HG02678 (cell line): Measurements from ENCODE around the gene PNLIPRP1.

ENCODE experiments used
- ATAC-seq: cut with Tn5 transposase; IDR thresholded peaks from one replicate; pipeline ENCODE4 v1.9.1; 2021; ENCODE audit warnings: mild to moderate bottlenecking, moderate library complexity; ENCODE audit not compliant: unreplicated experiment

Gene PNLIPRP1

DNA sequence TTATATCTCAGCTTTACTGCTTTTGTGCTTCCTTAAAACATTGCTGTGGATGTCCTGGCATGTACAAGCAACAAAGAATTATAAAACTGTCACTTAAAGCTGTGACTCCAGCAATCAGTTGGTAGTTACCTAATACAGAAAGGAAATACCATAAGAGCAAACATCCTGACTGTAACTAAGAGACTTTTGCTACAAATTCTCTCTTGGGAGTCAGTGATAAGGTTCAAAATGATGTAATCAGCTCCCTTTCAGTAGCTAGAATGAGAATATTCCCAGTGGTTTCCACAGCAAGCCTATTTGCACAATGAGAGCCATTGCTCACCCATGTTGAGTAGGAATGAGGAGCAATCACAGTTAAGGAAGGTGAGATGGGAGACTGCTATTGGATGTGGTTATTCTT lies 7.6 kb downstream of the PNLIPRP1 start:
- no peak for ATAC-seq

DNA sequence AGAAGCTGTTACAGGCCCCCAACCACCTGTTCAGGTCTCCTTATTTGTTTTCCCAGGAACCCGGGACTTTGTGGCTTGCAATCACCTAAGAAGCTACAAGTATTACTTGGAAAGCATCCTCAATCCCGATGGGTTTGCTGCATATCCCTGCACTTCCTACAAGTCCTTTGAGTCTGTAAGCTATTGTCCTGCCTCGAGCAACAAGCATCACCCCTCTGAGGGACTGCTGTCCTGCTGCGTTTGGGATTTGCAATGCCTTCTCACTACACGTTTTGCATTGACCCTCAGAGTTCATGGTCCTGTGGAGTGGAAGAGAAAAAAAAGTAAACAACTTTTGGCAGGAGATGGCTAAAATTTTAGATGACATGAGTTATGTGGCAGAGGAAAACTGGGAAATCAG lies 9.2 kb downstream of the PNLIPRP1 start:
- ATAC-seq = no peak

DNA sequence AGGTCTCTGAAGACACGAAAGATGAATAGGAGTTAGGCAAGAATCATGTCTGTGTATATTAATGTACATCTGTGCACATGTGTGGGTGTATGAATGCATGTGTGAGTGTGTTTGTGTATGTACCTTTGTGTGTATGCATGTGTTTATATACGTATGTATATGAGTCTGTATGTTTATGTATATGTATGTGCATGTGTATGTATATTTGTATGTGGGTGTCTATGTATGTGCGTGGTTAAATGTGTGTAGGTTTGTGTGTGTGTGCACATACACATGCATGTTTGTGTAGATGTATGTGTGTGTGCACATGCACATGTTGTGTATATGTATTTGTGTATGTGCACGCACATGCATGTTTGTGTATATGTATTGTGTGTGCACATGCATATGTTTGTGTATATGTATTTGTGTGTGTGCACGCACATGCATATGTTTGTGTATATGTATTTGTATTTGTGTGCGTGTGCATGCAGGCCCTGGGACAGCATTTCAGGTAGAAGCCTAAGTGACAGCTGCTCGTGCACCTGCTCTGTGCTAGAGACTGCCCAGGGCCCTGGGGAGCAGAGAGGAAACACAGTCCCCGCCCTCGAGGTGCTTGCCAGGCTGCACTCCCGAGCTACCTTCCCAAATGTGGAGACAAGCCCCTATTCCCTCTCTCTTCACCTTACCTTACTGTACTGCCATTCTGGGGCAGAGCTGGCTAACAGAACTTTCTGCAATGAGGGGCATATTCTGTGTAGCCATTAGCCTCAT lies 12.1 kb downstream of the PNLIPRP1 start:
- no peak for ATAC-seq

DNA sequence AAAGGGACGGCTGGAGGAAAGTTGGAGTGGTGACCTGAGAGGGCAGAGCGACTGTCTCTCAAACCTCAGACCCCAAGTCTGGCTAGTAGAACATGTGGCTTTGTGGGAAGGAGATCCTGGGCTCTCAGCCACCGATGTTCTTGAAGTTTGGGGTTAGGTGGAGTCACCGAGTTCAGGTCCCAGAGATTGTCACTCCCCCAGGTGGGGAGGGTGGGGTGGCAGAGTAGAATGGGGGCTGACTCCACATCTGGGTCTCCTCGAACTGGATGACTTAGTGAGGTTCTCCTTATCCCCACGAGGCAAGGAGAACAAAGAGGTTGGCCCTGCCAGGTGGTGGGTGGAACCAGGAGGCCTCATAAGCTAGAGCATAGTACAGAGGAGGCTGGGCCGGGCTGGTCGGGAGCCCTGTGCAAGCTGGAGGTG lies 15.3 kb downstream of the PNLIPRP1 start:
- no peak for ATAC-seq

DNA sequence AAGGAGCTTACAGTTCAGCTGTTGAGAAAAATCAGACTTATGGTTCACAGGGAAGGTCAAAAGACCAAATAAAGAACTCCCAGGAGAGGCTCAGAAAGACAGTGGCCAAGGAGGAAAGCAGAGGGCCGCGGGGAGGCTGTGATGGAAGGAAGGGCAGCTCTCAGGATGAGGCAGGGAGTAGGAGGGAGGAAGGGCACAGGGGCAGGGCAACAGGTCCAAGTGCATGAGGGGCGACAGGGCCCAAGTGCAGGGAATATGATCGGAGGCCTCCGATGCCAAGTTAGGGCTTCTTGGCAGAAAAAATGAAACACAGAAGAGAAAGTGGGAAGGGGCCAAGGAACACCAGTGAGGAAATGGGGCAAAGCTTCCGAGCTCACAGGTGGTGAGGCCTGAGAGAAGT lies 16.6 kb downstream of the PNLIPRP1 start:
- no peak for ATAC-seq

DNA sequence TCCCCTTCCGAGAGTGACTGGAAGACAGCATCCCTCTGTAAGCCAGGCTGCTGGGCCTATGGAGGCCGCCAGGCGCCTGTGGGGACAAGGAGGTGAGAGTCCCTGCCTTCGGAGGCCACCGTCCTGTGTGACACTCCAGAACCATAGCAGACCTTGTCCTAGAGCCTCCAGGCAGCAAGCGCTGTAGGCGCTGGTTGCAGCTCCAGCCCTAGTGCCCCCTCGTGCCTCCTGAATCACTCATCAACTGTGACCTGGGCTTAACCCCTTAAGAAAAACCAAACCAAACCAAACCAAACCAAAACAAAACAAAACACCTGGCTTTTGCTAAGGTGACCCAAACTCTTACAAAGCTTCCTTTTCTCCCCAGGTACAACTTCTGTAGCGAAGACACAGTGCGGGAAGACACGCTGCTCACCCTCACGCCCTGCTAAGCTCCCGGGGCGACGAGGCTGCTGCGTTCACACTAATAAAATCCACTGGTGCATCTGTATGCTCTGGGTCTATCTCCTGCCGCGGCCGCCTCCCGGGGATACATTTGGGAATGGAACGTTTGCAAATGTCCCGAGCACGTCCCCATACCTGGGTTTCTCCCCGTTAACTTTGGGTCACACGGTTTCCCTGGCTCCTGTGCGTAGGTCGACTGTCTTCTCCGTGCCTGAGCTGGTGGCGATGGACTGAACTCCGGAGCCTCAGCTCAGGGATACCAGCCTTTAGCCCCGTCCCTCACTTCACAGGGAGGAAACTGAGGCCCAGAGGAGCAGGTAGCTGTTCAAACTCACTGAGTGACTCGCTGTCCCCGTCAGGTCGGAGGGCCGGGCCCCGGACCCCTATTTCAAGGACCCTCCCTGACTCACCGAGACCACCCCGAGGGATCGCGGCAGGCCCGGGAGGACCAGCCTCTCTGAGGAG lies 18.2 kb downstream of the PNLIPRP1 start:
- ATAC-seq = no peak

DNA sequence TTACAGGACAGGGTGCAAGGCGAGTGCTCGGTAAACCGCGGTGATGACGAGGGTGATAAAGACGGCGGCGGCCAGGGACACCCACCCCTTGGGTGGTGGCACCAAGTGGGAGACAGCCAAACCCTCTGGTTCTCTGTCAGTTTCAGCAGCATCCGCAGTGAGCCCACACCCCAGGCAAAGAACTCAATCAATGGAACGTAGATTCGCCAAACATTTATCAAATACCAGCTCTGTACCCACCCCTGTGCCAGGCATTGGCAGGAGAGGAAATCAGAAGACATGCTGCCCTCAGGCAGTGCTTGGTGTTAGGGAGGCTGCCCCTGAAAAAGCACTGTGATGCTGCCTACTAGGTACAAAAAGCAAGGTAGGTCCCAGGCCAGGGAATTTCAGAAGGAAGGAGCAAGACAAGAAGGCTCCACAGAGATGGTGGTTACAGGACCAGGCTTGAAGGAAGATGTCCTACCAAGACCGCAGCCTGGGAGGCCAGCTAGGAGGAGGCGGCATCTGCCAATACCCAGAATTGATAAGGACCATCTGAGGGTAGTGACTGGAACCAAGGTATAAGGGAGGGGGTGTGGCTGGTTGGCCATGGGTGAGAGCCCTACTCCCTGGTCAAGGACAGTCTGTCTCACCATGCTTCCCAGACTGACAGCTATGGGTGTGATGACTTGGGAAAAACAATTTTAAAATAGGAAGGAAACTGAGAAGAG lies 19.8 kb downstream of the PNLIPRP1 start:
- ATAC-seq = no peak

DNA sequence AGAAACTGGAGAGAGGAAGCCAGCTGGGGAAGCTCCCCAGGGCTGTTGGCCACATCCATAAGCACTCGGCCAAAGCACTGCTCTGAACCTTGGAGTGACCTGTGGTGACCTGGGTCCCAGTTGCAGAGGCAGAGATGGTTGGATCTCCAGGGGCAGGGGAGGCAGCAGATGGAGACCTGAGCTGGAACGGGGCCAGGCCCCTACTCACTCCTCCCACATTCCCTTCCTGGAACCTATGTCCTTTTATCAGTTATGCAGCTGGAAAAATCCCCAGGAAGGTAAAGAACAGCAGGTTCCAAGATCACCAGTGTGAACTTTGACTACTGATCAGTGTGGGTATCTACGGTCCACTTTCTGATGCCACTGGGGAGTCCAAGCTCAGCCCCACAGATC lies 20.4 kb downstream of the PNLIPRP1 start:
- ATAC-seq = no peak

DNA sequence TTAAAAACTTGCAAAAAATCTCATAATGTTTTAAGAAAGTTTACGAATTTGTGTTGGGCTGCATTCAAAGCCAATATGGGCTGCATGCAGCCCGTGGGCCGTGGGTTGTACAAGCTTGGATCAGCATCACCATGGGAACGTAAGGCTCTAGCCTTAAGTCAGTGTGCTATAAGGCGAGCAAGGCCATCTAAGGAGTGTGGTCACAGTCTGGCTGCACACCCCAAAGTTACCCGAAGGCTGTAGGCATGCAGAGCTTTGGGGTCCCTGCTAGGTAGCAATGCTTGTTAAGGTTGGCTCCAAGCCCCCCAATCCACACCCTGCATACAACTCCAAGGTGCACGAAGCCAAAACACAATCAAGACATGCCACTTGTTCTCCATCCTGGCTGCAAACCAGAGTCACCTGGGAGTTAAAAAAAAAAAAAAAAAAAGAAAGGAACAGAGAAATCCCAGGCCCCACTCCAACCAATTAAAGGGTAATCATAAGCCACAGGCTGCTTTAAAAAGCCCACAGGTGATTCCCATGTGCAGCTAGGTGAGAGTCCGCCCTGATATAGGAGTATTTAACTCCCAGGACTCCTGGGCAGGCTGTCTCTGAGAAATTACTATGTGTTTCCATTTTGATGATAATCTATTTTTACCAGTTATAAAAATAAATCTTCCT lies 21.5 kb downstream of the PNLIPRP1 start:
- no peak for ATAC-seq

DNA sequence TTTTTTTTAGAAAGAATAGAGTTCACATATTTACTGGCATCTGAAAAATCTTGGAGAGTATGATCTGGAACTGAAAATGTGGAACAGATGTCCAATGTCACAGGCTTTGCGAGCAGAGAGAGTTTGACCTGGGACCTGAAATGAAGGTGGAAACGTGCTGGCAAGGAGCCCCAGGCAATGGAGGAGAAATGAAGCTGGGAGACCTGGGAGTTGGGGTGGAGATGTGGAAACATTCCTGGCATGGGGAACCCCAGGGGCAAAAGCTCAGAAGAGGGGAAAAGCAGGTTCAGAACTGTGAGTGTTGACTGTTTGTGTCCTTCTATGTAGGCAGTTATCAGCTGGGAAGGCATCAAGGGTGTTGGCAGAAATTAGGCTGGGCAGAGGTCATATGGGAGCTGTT lies 22.7 kb downstream of the PNLIPRP1 start:
- no peak for ATAC-seq

DNA sequence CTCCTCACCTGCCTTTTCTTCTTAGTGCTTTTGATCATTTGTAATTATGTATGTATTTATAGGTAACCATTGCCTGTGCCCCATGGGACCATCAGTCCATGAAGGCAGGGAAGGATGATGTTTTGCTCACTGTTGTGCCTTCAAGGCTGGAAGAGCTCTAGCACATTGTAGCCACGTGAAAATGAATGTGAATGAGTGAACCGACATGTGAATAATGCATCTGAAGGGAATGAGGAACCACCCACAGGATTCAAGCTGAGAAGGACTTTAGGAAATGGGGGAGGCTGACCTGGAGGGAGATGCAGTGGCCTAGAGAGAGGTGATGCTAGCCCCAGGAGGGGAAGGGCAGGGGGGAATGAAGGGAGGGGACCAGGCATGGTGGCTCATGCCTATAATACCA lies 24.0 kb downstream of the PNLIPRP1 start:
- no peak for ATAC-seq

DNA sequence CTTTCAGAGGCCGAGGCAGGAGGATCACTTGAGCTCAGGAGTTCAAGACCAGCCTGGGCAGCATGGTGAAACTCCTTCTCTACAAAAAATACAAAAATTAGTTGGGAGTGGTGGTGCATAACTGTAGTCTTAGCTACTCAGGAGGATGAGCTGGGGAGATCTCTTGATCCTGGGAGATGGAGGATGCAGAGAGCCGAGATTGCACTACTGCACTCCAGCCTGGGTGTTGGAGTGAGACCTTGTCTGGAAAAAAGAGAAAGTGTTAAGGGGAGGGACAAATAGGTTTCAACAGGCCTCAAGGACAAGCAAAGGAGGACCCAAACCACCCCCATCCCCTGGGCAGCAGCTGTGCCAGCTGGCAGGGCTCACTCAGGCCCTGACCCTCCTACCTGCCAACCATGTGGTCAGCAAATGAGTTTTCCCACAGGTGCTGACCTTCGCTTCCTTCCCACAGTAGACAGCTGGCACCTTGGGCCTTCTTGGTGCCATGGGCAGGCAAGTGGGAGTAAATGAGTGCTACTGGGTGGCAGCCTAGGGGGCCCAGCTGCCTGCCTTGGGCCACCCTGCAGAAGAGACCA lies 24.5 kb downstream of the PNLIPRP1 start:
- no peak for ATAC-seq

DNA sequence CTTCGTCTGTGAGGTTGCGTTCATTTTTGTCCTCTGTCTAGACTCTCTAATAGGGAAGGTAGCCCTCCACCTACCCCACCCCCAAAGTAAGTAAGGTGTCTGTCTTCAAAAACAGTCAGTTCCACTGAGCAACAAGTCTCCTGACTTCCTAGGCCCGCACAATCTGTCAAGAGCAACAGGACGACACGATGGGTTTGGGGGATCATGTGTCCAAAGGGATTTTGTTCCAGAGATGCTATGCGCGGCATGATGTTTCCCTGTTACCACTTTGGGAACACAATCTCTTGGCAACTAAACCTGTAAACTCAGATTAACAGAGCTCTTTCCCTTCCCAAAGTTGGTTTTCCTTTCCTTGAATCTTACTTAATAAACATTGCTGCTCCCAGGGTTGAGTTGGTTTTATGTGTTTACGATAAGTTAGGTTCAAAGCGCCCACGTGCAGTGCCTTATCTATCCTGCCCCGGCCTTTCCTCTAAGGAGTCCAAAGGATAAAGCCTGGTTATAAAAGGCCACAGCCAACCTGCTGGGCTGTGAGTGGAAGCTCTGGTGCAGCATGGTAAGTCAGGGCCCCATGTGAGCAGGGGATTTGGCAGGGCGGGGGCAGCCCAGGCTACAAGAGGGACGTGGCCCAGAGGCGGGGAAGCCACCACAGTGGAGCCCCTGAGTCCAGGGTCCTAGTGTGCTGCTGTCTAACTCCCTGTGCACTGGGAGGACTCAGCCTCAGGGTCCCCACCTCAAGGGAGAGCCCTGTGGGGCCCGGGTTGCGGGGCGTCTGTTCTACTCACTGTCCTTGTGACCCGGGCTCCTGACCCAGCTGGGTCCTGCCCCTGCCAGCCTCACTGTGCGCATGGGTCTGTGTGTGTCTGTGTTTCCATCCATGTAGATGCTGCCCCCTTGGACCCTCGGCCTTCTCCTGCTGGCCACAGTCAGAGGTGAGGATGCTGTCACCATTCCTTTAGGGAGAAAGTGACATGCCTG lies 30.0 kb downstream of the PNLIPRP1 start, which contains the start of gene PNLIPRP2:
TSS of gene PNLIPRP2 (plus strand) at position 531 of the 978 bp plus-strand sequence.
- no peak for ATAC-seq

DNA sequence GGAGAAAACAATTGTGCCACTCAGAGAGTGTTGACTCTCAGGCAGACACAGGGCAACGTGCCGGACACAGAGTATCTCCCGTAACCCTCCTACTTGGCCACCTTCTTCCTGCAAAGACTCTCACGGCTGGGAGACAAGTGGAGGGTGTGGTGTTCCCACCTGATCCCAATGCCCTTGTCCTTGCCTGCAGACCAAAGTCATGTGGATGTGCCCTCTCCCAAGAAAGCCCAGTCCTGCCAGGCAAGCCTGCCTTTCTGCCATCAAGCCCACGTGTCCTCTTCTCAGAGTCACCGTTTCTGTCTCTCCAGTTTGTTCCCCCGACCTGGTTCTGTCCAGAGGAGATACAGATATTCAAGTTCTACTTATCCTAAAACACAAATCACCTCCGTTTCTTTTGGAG lies 30.7 kb downstream of the PNLIPRP1 start:
- ATAC-seq = no peak

DNA sequence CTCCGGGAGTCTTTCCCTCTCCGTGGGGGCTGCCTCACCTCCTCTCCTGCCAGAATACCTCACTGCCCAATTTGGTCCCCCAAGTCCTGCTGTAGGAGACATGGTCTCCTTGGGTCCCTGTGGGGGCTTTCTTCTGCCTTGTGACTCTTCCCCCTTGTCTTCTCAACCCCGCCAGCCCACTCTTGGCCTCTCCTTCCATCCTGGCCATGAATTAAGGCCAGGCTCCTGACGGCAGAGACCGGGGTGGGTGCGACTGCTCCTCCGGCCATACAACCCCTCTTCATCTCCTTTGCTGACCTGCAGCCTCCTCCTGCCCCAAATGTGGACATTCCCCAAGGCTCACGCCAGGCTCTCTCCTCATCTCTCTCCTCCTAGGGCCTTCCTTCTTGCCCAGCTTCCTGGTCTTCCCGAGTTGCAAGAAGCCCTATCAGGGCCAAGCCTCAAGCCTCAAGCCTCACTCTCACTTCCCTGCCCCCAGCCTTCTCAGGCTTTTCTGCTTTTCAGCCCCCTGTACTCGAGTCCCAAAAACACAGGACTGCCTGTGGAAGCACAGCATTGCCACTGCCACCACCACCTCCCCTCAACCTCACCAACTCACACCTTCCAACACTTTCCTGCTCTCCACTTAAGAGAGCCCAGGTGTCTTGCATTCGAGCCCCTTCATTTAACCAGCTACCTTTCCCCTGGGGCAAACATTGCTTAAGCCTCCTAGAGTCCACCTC lies 31.3 kb downstream of the PNLIPRP1 start:
- ATAC-seq = no peak

DNA sequence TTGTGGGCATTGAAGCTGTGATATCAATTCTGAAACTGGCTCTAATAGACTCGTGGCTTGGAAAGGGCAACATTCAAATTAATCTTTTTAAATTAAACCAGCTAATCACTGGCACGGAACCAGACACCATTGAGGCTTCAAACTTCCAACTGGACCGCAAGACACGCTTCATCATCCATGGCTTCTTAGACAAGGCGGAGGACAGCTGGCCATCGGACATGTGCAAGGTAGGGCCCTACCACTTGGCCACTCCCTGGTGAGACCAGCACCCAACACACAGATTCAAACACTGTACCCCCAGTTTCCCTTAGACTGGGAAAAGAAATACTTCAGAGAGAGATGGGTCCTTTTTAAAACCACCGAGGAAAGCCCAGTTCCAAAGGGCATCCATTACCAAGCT lies 35.1 kb downstream of the PNLIPRP1 start:
- no peak for ATAC-seq

DNA sequence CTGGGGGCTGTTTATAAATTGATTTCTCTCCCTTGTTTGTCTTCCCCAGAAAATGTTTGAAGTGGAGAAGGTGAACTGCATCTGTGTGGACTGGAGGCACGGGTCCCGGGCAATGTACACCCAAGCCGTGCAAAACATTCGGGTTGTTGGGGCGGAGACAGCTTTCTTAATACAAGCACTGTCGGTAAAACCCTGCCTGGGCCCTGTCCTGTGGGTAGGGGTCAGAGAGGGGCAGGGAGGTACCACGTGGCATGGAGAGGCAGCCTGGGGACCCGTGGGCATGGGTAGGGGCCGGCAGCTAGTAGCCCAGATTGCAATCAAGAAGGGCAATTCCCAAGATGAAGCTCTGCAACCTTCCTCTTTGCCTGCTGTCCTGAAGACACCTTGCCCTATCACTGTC lies 36.1 kb downstream of the PNLIPRP1 start:
- no peak for ATAC-seq

DNA sequence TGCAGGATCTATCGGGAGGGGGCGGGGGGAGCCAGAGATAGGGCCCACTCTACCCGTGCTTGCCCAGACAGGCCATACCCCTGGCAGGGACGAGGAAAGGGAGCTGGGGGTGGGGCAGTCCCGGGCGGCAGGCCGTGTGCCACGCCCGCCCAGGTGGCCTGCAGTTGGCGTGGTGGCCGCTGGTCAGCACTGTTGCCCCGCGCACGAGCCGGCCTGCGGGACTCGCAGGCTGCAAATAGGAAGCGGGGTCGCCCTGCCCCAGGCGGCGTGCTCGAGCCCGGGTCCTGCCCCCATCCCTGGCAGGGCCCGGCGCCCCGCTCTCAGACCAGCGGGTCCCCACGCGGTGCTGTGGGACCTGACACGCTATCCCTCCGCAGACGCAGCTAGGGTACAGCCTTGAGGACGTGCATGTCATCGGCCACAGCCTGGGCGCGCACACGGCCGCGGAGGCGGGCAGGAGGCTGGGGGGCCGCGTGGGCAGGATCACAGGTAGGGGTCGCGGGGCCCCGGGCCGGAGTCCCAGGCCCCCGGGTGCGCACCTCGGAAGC lies 36.7 kb downstream of the PNLIPRP1 start:
- no peak for ATAC-seq
